MM.1S (cell line): Measurements from ENCODE around the gene RPL36A.

Experiments used
- EZH2 ChIP-seq: fragments of 300-600 bp; sonication (generic); optimal IDR thresholded peaks from 2 replicates; pipeline ENCODE3; 2017; ENCODE audit warnings: low read depth, mild to moderate bottlenecking, antibody characterized with exemption, low read length, mixed read lengths
- TF ChIP-seq, protein P1 (sequence below): fragments of 300-600 bp; sonication (generic); IDR thresholded peaks from 2 replicates; pipeline ENCODE4 v1.5.1; 2016; ENCODE audit warnings: antibody characterized with exemption, low read length, mixed read lengths

- no peak for TF ChIP-seq EZH2
- TF ChIP-seq, protein P1, sequence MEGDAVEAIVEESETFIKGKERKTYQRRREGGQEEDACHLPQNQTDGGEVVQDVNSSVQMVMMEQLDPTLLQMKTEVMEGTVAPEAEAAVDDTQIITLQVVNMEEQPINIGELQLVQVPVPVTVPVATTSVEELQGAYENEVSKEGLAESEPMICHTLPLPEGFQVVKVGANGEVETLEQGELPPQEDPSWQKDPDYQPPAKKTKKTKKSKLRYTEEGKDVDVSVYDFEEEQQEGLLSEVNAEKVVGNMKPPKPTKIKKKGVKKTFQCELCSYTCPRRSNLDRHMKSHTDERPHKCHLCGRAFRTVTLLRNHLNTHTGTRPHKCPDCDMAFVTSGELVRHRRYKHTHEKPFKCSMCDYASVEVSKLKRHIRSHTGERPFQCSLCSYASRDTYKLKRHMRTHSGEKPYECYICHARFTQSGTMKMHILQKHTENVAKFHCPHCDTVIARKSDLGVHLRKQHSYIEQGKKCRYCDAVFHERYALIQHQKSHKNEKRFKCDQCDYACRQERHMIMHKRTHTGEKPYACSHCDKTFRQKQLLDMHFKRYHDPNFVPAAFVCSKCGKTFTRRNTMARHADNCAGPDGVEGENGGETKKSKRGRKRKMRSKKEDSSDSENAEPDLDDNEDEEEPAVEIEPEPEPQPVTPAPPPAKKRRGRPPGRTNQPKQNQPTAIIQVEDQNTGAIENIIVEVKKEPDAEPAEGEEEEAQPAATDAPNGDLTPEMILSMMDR: no peak
Observed at GRCh38 chrX:101410461-101410860, 19.6 kb downstream of the RPL36A start.
